HEK293 (cell line): ENCODE results near the gene ASPDH.

Experiments
- BCL11B ChIP-seq: fragments of 450-650 bp; formaldehyde crosslinking; IDR thresholded peaks from 2 replicates; pipeline ENCODE4 v1.5.1; 2016; ENCODE audit warnings: low read depth, missing biosample characterization, missing genetic modification characterization
- GLI4 ChIP-seq: fragments of 450-650 bp; formaldehyde crosslinking; IDR thresholded peaks from 2 replicates; pipeline ENCODE4 v1.5.1; 2016; ENCODE audit warnings: missing biosample characterization, missing genetic modification characterization
- KLF8 ChIP-seq: fragments of 450-650 bp; formaldehyde crosslinking; IDR thresholded peaks from 2 replicates; pipeline ENCODE4 v1.5.1; 2016; ENCODE audit warnings: missing biosample characterization, missing genetic modification characterization
- ZBTB8A ChIP-seq: fragments of 450-650 bp; formaldehyde crosslinking; IDR thresholded peaks from 2 replicates; pipeline ENCODE4 v1.5.1; 2016; ENCODE audit warnings: missing biosample characterization, missing genetic modification characterization
- ZFP3 ChIP-seq: fragments of 450-650 bp; formaldehyde crosslinking; IDR thresholded peaks from 2 replicates; pipeline ENCODE4 v1.5.1; 2016; ENCODE audit warnings: low read depth, missing biosample characterization, missing genetic modification characterization
- ZNF302 ChIP-seq: fragments of 450-650 bp; formaldehyde crosslinking; IDR thresholded peaks from 2 replicates; pipeline ENCODE4 v1.5.1; 2016; ENCODE audit warnings: missing biosample characterization, missing genetic modification characterization, low read depth
- ZNF501 ChIP-seq: fragments of 450-650 bp; formaldehyde crosslinking; IDR thresholded peaks from 2 replicates; pipeline ENCODE4 v1.5.1; 2016; ENCODE audit warnings: missing biosample characterization, missing genetic modification characterization
- ZSCAN30 ChIP-seq: fragments of 450-650 bp; IDR thresholded peaks from 2 replicates; pipeline ENCODE4 v1.5.1; 2018; ENCODE audit warnings: missing biosample characterization, mild to moderate bottlenecking, missing genetic modification characterization, moderate library complexity
- TF ChIP-seq, protein P1 (sequence below): fragments of 450-650 bp; formaldehyde crosslinking; IDR thresholded peaks from 2 replicates; pipeline ENCODE4 v1.5.1; 2016; ENCODE audit warnings: missing biosample characterization, missing genetic modification characterization, low read depth
- TF ChIP-seq, protein P2 (sequence below): fragments of 450-650 bp; formaldehyde crosslinking; IDR thresholded peaks from 2 replicates; pipeline ENCODE4 v1.5.1; 2016; ENCODE audit warnings: missing biosample characterization, missing genetic modification characterization
- TF ChIP-seq, protein P3 (sequence below): fragments of 450-650 bp; formaldehyde crosslinking; IDR thresholded peaks from 2 replicates; pipeline ENCODE4 v1.5.1; 2016; ENCODE audit warnings: missing biosample characterization, missing genetic modification characterization
- TF ChIP-seq, protein P4 (sequence below): IDR thresholded peaks from 2 replicates; pipeline ENCODE4 v1.6.1; 2011; ENCODE audit warnings: mild to moderate bottlenecking, low read depth, low read length, borderline replicate concordance

DNA sequence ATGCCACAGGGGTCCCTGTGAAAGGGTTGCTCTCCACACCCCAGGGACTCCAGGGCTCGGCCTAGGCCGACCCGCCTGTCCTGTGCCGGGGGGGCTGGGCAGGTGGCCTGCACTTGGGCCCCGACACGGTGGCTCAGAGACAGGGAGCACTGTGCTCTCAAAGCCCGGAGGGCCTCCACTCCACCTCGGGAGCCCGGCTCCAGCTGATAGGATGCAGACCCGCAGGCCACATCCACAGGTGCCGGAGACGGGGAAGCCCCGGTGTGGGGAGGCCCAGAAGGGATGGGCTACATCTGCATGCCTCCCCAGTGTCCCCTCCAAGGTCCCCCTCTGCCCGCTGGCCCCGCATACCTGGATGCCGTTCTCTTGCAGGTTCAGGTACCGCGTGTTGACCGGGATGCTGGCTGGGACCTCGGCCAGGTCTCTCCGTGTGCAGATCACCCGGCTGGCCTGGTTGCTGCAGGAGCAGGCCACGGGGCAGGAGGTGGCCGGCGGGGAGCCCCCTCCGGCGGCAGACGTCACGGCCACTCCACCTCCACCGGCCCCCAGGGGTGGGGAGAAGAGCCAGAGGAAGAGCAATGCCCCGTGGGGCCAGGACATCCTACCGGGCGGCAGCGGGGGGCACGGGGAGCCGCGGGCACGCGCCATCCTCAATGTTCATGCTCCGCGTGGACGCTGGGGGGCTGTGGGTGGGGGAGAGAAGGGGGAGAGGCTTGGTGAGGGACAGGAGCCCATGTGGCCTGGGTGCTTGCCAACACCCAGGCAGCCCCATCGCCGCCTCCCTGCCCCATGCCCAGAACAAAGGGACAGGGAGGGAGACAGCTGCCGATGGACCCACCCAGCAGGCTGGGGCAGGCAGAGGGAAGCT is 34.7 kb upstream of the ASPDH start:
- TF ChIP-seq KLF8 (tag by site-specific recombination): no peak
- TF ChIP-seq BCL11B (tag by site-specific recombination): no peak
- TF ChIP-seq GLI4 (tag by site-specific recombination): no peak
- TF ChIP-seq, protein P1, sequence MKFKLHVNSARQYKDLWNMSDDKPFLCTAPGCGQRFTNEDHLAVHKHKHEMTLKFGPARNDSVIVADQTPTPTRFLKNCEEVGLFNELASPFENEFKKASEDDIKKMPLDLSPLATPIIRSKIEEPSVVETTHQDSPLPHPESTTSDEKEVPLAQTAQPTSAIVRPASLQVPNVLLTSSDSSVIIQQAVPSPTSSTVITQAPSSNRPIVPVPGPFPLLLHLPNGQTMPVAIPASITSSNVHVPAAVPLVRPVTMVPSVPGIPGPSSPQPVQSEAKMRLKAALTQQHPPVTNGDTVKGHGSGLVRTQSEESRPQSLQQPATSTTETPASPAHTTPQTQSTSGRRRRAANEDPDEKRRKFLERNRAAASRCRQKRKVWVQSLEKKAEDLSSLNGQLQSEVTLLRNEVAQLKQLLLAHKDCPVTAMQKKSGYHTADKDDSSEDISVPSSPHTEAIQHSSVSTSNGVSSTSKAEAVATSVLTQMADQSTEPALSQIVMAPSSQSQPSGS: no peak
- TF ChIP-seq, protein P2, sequence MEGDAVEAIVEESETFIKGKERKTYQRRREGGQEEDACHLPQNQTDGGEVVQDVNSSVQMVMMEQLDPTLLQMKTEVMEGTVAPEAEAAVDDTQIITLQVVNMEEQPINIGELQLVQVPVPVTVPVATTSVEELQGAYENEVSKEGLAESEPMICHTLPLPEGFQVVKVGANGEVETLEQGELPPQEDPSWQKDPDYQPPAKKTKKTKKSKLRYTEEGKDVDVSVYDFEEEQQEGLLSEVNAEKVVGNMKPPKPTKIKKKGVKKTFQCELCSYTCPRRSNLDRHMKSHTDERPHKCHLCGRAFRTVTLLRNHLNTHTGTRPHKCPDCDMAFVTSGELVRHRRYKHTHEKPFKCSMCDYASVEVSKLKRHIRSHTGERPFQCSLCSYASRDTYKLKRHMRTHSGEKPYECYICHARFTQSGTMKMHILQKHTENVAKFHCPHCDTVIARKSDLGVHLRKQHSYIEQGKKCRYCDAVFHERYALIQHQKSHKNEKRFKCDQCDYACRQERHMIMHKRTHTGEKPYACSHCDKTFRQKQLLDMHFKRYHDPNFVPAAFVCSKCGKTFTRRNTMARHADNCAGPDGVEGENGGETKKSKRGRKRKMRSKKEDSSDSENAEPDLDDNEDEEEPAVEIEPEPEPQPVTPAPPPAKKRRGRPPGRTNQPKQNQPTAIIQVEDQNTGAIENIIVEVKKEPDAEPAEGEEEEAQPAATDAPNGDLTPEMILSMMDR (tag by site-specific recombination): no peak
- no peak for TF ChIP-seq ZBTB8A (tag by site-specific recombination)
- TF ChIP-seq ZNF501 (tag by site-specific recombination): no peak
- no peak for TF ChIP-seq ZNF302 (tag by site-specific recombination)
- no peak for TF ChIP-seq ZFP3 (tag by site-specific recombination)
- TF ChIP-seq, protein P3, sequence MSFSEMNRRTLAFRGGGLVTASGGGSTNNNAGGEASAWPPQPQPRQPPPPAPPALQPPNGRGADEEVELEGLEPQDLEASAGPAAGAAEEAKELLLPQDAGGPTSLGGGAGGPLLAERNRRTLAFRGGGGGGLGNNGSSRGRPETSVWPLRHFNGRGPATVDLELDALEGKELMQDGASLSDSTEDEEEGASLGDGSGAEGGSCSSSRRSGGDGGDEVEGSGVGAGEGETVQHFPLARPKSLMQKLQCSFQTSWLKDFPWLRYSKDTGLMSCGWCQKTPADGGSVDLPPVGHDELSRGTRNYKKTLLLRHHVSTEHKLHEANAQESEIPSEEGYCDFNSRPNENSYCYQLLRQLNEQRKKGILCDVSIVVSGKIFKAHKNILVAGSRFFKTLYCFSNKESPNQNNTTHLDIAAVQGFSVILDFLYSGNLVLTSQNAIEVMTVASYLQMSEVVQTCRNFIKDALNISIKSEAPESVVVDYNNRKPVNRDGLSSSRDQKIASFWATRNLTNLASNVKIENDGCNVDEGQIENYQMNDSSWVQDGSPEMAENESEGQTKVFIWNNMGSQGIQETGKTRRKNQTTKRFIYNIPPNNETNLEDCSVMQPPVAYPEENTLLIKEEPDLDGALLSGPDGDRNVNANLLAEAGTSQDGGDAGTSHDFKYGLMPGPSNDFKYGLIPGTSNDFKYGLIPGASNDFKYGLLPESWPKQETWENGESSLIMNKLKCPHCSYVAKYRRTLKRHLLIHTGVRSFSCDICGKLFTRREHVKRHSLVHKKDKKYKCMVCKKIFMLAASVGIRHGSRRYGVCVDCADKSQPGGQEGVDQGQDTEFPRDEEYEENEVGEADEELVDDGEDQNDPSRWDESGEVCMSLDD (tag by site-specific recombination): no peak
- no peak for TF ChIP-seq ZSCAN30 (tag by site-specific recombination)
- TF ChIP-seq, protein P4, sequence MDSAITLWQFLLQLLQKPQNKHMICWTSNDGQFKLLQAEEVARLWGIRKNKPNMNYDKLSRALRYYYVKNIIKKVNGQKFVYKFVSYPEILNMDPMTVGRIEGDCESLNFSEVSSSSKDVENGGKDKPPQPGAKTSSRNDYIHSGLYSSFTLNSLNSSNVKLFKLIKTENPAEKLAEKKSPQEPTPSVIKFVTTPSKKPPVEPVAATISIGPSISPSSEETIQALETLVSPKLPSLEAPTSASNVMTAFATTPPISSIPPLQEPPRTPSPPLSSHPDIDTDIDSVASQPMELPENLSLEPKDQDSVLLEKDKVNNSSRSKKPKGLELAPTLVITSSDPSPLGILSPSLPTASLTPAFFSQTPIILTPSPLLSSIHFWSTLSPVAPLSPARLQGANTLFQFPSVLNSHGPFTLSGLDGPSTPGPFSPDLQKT: no peak
